Measurements from ENCODE around the gene TLK2. TPM values are rescaled to one million over a fixed set of nuclear protein-coding genes. Genes with fewer than 3 reads are reported as not detected.

Gene TLK2
- total RNA-seq, 2 donors from 2014 or later: 45.2 to 71.5 TPM

DNA sequence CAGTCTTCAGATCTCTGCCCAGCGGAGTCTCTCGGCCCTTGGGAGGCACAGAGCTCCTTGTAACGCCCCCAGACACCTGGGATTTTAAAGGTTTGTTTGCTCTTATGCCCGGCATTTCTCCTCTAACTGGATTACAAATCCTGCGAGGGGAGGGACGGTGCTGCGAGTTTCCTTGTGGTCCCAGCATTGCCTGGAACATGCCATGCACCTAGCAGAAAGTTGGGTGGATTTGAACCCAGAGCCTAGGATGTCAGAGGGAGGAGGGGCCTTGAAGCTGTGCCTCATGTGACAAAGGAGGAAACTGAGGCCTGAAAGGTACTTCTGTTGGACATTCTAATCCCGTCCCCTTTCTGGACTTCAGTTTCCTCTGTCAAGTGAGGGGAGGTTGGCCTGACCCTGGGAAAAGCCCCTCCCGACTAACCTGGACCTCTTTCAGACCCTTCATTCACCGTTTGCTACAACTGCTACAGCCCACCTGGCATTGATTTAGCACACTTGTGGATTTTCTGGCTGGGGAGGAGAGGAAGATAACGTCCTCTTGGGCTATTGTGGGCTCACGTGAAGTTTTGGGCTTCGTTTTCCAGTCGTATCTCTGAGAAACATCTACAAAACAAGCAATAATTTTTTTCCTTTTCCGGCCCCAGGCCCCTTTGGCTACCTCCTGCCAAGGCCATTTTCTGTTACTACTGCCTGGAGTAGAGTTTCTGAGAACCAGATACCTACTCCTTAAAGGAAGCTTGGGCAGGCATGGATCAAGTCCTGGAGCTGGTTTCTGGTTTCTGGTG, 179.7 kb downstream of the TLK2 start:
- no peak for ATAC-seq (ENCODE audit: insufficient number of reproducible peaks, low FRiP score, low read depth)
- DNase-seq (ENCODE audit: low spot score): no peak
- no peak overlapping the region for H3K27ac ChIP-seq

GRCh38 chr17:62660629-62661118, 182.0 kb downstream of the TLK2 start:
- TF ChIP-seq CTCF (IDR thresholded peaks at IDR 0.05): no peak
- no peak overlapping the region for H3K4me3 ChIP-seq
- peaks cover 9% of the 10 kb centered on the region for H3K9me3 ChIP-seq
- no peak overlapping the region for H3K27ac ChIP-seq
- ATAC-seq (ENCODE audit: insufficient number of reproducible peaks, low FRiP score, low read depth) (no peak), DNase-seq (ENCODE audit: low spot score) (no peak)
- H3K27me3 ChIP-seq (replicated peaks; ENCODE audit: insufficient read depth): no peaks in the 10 kb centered on the region
- H3K4me1 ChIP-seq (ENCODE audit: control insufficient read depth in 1 of 2, low read depth in 2 of 2): peaks cover 0 to 5% of the 10 kb centered on the region in 2 donors
- H3K36me3 ChIP-seq: peaks cover 11% of the 10 kb centered on the region

More for the DNA sequence above, 179.7 kb downstream of the TLK2 start:
- no peaks in the 10 kb centered on the region for H3K27me3 ChIP-seq (replicated peaks; ENCODE audit: insufficient read depth)
- H3K4me1 ChIP-seq (ENCODE audit: control insufficient read depth in 1 of 2, low read depth in 2 of 2): peaks cover 7 to 18% of the 10 kb centered on the region in 2 donors
- no peak overlapping the region for H3K4me3 ChIP-seq
- H3K9me3 ChIP-seq: peaks cover 9% of the 10 kb centered on the region
- no peaks in the 10 kb centered on the region for H3K36me3 ChIP-seq
- no peak for TF ChIP-seq CTCF (IDR thresholded peaks at IDR 0.05)

DNA sequence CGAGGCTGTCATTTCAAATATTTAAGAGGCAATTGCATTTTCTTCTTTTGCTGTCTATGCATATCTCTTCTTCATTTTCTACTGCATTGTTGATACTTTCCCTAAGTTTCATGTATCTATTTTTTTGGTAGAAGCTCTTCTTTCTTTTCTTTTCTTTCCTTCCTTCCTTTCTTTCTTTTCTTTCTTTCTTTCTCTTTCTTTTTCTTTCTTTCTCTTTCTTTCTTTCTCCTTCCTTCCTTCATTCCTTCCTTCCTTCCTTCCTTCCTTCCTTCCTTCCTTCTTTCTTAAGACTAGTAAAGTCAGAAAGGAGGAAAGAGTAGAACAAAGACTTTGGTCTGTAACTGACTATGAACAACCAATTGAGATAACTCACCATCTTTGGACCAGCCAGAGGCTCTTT, 182.7 kb downstream of the TLK2 start:
- Histone ChIP-seq H3K27me3 (replicated peaks; ENCODE audit: insufficient read depth) (no peaks in the 10 kb centered on the region), H3K9me3 (peaks cover 9% of the 10 kb centered on the region), H3K4me1 (ENCODE audit: control insufficient read depth in 1 of 2, low read depth in 2 of 2) (peaks cover 0 to 5% of the 10 kb centered on the region in 2 donors), H3K27ac (no peak overlapping the region), H3K4me3 (no peak overlapping the region), H3K36me3 (peaks cover 11% of the 10 kb centered on the region)
- ATAC-seq (ENCODE audit: insufficient number of reproducible peaks, low FRiP score, low read depth): no peak
- no peak for TF ChIP-seq CTCF (IDR thresholded peaks at IDR 0.05)
- DNase-seq (ENCODE audit: low spot score): no peak

GRCh38 chr17:62662855-62663254, 184.2 kb downstream of the TLK2 start:
- ATAC-seq (ENCODE audit: insufficient number of reproducible peaks, low FRiP score, low read depth) (no peak), DNase-seq (ENCODE audit: low spot score) (no peak)
- Histone ChIP-seq H3K36me3 (peaks cover 21% of the 10 kb centered on the region), H3K4me1 (ENCODE audit: control insufficient read depth in 1 of 2, low read depth in 2 of 2) (peaks cover 0 to 5% of the 10 kb centered on the region in 2 donors), H3K27me3 (replicated peaks; ENCODE audit: insufficient read depth) (no peaks in the 10 kb centered on the region), H3K4me3 (no peak overlapping the region), H3K9me3 (peaks cover 9% of the 10 kb centered on the region), H3K27ac (no peak overlapping the region)
- no peak for TF ChIP-seq CTCF (IDR thresholded peaks at IDR 0.05)

Other genes starting within 250 kb of the TLK2 start
- not detected for gene EFCAB3, start 98.3 kb upstream of the TLK2 start, total RNA-seq
- gene METTL2A, start 54.9 kb upstream of the TLK2 start, total RNA-seq: 10 to 100 TPM in 1 of 2 donors, 1 to 10 TPM in 1; 7.2 to 22.0 TPM
- gene MRC2, start 148.8 kb downstream of the TLK2 start, total RNA-seq: 100 to 1,000 TPM; 184 to 242 TPM